HG02571 (cell line): ENCODE data around the gene CATSPERE.
A peak's percentile ranks its signal among the peaks of the same experiment; 100 is the strongest.
"Not testable (repeated sequence)": the region's sequence is repeated elsewhere in the genome, so short reads cannot be mapped to it uniquely, and the experiment has no call there.

Experiments used
- ATAC-seq: cut with Tn5 transposase; IDR thresholded peaks from one replicate; pipeline ENCODE4 v1.9.1; 2021; ENCODE audit warnings: mild to moderate bottlenecking, moderate library complexity; ENCODE audit not compliant: unreplicated experiment

Gene CATSPERE

DNA sequence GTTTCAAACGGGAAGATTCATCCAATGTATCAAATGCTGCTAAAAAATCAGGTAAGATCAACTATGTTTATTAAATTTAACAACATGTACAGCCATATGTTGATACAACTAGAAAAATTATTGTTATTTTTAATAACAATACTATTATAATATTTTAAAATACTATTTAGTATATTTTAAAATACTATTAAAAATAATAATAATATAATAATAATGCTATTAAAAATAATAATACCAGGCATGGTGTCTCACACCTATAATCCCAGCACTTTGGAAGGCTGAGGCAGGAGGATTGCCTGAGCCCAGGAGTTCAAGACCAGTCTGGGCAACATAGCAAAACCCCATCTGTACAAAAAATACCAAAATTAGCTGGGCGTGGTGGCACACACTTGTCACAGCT lies 54.6 kb downstream of the CATSPERE start:
- no peak for ATAC-seq

DNA sequence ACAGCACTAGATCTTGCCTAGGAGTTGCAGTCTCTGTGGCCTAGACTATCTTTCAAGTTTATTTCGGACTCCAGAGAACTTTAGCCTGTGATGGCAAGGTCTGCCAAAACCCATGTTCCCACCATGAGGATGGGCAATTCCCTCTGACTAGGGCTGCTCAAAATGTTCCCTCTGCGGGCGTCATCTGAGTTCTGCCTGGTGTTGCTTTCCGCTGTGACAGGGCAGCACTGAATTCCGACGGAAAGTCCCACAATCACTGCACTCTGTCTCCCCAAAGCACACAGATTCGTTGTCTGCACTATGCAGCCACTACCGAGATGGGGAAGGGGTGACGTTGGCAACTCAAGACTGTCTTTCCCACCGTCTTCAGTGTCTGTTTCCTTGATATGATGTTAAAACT lies 75.2 kb downstream of the CATSPERE start:
- ATAC-seq: no peak

DNA sequence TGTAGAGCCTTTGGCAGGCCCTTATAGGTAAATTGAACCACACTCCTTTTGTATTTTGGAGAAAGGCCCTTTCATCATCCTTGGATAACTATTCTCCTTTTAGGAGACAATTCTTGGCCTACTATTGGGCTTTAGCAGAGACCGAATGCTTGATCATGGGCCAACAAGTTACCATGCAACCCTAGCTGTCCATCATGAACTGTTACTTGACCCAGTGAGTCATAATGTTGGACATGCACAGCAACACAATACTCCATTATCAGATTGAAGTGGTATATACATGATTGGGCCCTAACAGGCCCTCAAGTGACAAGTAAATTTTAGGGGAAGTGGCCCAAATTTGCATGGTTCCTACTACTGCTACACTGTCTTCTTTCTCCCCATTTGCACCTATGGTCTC lies 84.4 kb downstream of the CATSPERE start:
- ATAC-seq: no peak

DNA sequence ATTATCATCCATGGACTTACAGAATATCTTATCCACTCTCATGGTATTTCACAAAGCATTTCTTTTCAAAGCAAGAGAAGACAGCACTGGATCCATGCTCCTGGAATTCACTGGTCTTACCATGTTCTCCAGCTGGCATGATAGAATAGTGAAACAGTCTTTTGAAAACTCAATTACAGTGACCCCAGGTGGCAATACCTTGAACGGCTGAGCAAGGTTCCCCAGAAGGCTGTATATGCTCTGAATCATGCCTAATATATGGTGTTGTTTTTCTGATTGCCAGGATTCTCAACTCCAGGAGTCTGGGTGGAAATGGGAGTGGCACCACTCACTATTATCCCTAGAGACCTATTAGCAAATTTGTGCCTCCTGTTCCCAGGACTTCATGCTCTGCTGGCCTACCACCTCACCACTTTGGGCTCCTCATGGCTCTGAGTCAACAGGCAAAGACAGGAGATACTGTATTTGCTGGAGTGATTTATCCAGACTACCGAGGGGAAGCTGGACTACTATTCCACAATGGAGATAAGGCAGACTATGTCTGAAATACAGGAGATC lies 87.6 kb downstream of the CATSPERE start:
- no peak for ATAC-seq

DNA sequence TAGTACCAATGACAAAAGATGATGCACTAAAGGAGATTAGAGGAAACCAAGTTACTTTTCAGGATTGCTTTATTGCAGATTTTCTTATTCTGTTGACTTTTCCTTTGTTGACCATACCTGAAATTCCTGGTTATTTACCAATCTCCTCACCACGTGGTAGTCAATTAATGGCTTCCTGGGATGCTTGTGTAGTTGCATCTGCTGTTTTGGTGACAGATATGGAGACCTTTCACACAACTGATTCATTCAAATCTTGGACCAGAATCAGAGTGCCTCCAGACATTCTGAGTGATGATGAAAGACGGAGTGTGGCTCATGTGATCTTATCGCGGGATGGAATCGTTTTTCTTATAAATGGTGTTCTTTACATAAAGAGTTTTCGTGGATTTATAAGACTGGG lies 91.3 kb downstream of the CATSPERE start:
- ATAC-seq: no peak

GRCh38 chr1:244556263-244556662 lies 95.2 kb downstream of the CATSPERE start:
- no peak for ATAC-seq

DNA sequence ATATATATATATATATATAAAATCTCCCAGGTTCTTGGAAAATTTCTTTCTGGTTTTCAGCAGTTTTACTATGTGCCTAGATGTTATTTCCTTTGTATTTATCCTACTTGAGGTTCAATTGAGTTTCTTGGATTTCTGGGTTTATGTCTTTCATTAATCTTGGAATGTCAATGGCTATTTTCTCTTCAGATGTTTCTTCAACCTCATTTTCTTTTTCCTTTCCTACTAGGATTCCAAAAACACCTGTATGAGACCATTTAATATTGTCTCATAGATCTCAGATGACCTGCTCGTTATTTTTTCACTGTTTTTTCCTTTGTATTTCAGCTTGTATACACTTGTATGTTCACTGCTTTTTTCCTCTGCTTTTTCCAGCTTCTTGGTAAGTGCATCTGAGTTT lies 96.5 kb downstream of the CATSPERE start:
- ATAC-seq: no peak

- ATAC-seq: no peak
These were observed 98.5 kb downstream of the CATSPERE start for GRCh38 chr1:244559561-244559960.

GRCh38 chr1:244562877-244563276 lies 101.8 kb downstream of the CATSPERE start:
- ATAC-seq: not testable (repeated sequence)

- no peak for ATAC-seq
These were observed 112.7 kb downstream of the CATSPERE start for GRCh38 chr1:244573768-244574167.

DNA sequence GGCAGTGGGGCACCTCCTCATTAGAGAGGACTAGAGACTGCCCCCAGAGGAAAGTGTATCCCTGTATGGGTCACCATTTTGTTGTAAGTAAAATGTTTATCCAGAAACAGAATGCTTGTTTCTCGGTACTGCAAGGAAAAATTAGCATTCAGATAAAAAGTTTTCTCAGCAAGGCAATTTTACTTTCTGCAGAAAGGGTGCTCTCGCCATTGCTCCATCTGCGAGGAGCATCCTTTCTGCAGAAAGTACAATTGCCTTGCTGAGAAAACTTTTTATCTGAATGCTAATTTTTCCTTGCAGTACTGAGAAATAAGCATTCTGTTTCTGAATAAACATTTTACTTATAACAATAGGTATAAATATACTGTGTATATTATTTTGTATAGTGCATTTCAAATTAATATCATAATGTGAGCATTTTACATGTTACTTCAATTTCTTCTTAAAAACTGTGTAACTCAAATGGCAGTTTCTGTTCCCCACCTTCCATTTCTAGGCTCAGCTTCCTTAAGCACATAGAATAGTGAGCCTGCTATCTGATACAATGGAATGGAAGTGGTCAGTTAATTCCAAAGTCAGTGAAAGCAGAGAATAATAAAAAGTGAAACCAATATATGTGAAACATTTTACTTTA lies 115.3 kb downstream of the CATSPERE start:
- ATAC-seq: no peak

GRCh38 chr1:244578205-244578604 lies 117.1 kb downstream of the CATSPERE start:
- not testable (repeated sequence) for ATAC-seq

DNA sequence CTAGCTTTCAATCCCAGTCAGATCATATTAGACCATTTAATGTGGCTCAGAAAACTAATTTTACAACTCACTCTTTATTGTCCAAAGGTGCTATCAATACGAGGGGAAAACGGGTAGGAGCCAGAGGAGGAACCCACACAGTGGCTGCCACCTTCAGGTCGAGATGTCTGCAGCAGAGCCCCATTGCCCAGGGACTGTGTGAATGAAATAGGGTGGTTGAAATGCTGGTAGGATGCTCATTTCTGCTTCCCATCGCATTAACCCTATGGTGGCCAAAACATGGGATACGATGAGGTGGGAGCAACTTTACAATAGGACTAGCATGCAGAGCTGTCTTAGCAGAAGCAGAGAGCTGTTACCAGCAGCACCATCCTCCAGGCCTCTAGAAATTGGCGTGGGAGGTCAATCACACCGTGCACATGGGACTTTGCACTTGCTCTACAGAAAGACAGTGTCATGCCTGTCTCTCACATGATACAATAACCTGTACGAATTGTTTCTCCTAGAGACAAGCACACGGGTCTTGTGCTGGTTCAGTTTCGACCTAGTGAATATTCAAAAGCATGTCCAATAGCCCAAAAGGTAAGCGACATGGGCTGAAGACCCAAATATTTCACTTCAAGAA lies 122.4 kb downstream of the CATSPERE start:
- ATAC-seq: no peak

DNA sequence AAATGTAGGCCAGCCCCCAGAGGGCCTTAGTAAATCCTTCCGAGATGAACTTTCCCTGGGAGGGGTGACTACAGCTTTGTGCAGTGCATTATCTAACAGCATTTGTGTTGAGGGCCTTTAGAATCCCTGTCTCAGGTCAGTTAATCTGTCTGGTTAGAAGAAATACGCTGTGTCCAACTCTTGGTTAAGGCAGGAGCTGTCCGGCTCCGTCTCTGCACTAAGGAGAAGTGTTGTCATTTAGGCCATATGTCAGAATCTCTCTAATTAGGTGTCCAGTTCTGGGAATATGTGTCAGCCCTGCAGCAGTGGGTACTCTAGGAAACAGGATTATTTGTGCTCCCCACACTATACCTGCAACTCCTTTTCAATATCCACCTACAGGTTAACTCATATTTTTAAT lies 124.8 kb downstream of the CATSPERE start:
- no peak for ATAC-seq

- ATAC-seq: no peak
These were observed 129.6 kb downstream of the CATSPERE start for GRCh38 chr1:244590670-244591069.

GRCh38 chr1:244598611-244599010 lies 137.5 kb downstream of the CATSPERE start:
- no peak for ATAC-seq

DNA sequence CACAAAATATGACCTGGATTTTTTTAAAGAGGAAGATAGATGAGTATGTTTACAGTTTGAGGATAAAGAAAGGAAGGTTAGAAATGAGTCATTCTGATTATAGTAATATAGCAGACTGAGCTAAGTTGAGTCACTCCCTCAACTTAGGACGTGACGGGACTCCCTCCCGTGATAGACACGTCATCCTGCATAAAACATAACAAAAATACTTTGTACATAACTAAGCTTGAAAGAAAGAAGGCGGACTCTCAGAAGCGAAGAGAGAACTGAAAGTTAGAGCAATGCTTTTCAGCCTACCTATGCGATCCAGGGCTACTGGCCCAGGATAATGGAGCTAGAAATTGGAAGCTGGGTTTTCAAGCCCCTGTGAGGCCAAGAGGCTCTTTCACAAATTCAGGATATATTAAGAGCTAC lies 138.9 kb downstream of the CATSPERE start:
- ATAC-seq: peak; percentile 93

- no peak for ATAC-seq
These were observed 140.3 kb downstream of the CATSPERE start for GRCh38 chr1:244601336-244601735.

DNA sequence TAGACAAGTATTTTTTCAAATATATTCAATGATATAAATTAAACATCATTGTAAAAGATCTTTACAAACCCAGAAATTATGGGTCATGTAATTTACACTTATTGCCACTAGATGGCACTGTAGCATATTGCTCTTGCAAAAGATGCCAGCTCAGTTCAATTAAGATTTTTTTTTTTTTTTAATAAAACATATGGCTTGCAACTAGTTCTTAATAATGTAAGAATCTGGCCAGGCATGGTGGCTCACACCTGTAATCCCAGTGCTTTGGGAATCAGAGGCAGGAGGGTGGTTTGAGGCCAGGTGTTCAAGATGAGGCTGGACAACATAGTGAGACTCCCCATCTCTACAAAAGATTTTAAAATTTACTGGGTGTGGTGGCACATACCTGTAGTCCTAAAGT lies 142.4 kb downstream of the CATSPERE start:
- ATAC-seq: no peak

- ATAC-seq: no peak
These were observed 144.8 kb downstream of the CATSPERE start for GRCh38 chr1:244605835-244606370.

GRCh38 chr1:244614113-244614836 lies 153.2 kb downstream of the CATSPERE start:
- ATAC-seq: no peak

DNA sequence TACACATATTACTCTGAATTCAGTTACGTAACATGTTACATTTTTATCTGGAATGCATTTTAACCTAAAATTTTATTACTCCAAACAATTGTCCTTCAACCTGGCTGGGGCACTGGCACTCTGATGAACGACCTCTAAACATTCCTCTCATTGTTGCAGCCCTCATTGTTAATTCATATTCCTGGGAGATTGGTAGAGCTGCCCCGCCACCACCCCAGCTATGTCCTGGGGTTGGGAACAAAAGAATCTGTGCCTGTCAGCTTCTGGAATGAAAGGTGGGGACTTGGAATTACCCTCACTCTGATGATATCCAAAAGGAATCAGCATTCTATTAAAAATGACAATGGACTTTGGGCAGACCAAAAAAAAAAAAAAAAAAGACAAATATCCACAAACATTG lies 153.8 kb downstream of the CATSPERE start:
- no peak for ATAC-seq
